ENCODE results near the gene ZNF564.
A peak's percentile ranks its signal among the peaks of the same experiment; 100 is the strongest.
"Not testable (repeated sequence)": the region's sequence is repeated elsewhere in the genome, so short reads cannot be mapped to it uniquely, and the experiment has no call there.

Gene ZNF564

DNA sequence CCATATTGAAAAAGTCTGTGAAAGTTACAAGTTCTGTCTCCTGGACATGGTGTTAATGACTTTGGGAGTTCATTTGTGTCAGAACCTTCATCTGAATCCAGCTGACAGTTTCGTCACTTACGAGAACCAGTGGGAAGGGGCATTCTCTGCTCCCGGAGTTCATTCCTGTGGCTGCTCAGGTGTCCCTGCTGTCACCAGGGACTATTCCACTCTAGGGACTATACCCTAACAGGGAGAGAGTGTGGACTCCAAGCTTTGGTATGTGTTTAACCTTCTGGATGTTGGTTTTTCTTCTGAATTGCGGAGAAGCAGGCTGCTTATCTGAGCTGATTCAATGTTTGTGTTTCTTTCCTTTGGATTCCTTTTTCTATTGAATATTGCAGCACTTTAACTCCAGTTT, 54.2 kb downstream of the ZNF564 start:
- no peak for DNase-seq (ENCODE audit: low read depth, low spot score)

DNA sequence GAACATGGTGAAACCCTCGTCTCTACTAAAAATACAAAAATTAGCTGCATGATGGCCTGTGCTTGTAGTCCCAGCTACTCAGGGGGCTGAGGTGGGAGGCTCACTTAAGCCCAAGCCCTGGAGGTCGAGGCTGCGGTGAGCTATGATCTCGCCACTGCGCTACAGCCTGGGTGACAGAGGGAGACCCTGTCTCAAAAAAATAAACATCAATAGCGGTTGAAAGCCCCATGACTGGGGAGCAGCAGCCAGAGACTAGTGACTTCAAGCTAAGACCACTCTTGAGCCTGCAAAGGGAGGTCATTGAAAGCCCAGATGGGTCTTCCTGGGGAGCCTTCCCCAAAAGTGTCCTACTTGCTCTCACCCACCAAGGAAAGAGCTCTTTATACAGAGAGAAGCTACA, 54.8 kb downstream of the ZNF564 start:
- no peak for DNase-seq (ENCODE audit: low read depth, low spot score)

DNA sequence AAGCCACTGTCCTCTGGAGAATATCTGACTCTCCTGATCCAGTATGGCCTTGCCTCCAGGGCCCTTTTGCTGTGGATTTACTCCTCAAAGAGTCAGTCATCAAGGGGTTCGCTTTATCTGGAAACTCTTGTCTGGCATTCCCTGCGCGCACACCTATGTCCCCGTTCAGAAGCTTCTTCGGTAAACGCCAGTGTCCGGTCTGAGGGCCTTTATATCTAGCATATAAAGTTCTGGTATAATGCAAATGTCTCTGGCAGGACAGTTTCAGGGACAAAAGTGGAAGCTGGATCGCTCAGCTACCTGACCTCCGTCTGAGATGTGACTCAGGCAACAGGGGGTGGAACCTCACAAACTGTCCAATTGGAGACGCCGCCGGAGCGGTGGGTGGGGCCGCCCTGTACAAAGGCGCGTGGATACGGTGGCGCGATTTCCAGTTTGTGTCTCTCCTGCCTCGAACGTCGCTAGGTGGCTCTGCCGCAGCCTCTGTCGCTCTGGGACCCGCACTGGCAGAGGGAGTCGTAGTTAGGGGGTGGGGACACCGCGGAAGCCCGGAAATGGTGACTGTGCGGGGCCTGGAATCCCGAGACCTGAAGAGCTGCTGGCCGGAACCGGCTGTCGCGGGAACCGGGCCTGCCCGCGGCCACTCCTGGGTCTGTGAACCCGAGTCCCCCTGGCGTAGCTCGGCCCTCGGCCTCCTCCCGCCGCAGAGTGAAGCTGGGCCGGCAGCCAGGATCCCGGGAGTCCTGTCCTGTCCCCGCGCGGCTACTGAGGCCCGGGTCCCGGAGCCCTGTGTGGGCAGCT, 56.1 kb downstream of the ZNF564 start:
- DNase-seq (ENCODE audit: low read depth, low spot score): peak; percentile 99

DNA sequence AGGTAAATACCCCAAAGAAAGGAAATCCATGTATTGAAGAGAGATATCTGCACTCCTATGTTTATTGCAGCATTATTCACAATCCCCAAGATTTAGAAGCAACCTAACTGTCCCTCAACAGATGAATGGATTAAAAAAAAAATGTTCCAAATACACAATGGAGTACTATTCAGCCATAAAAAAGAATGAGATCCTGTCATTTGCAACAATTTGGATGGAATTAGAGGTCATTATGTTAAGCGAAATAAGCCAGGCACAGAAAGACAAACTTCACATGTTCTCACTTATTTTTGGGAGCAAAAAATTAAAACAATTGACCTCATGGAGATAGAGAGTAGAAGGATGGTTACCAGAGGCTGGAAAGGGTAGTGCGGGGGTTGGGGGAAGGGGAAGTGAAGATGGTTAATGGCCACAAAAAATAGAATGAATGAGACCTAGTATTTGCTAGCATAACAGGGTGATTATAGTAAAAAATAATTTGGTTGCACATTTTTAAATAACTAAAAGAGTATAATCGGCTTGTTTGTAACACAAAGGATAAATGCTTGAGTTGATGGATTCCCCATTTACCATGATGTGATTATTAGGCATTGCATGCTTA, 56.9 kb downstream of the ZNF564 start:
- DNase-seq (ENCODE audit: low read depth, low spot score): no peak

DNA sequence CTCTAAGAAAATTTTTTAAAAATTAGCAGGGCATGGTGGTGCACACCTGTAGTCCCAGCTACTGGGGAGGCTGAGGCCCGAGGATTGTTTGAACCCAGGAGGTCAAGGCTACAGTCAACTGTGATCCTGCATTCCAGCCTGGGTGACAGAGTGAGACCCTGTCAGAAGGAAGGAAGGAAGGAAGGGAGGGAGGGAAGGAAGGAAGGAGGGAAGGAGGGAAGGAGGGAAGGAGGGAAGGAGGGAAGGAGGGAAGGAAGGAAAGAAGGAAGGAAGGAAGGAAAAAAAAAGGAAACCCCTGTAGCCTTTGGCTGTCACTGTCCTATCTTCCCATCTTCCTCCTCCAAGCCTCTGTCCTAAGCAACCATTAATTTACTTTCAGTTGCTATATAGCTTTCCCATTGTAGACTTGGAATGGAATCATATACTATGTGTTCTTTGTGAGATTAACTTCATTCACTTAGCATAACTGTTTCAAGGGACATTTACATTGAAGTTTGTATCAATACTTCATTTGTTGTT, 65.0 kb downstream of the ZNF564 start:
- DNase-seq (ENCODE audit: low read depth, low spot score): not testable (repeated sequence)

DNA sequence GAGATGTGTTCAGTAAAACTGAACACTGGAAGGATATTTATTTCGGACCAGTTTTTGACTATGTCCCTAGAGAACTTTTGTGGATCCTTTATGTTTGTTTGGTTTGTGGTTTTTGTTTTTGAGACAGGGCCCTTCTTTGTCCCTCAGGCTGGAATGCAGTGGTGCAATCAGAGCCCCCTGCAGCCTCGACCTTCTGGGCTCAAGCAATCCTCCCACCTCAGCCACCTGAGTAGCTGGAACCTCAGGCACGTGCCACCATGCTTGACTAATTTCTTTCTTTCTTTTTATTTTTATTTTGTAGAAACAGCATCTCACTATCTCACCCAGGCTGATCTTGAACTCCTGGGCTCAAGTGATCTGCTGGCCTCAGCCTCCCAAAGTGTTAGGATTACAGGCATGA, 65.7 kb downstream of the ZNF564 start:
- peak; percentile 33 for DNase-seq (ENCODE audit: low read depth, low spot score)

DNA sequence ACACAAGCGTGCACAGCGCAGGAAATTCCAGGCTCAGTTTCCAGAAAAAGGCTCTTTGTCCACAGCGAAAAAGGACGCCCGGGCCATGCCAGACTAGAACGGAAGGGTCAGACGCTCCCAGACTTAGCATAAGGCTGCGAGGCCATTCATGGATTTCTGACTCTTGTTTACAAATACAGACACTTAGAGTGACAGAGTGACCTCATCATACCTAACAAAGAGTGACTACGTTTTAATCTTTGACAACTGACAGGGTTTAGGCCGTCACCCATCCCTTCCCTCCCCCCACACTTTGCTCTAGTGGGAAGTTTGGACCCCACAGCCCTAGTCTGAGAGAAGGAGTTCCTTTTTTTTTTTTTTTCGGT, 66.2 kb downstream of the ZNF564 start:
- DNase-seq (ENCODE audit: low read depth, low spot score): no peak

DNA sequence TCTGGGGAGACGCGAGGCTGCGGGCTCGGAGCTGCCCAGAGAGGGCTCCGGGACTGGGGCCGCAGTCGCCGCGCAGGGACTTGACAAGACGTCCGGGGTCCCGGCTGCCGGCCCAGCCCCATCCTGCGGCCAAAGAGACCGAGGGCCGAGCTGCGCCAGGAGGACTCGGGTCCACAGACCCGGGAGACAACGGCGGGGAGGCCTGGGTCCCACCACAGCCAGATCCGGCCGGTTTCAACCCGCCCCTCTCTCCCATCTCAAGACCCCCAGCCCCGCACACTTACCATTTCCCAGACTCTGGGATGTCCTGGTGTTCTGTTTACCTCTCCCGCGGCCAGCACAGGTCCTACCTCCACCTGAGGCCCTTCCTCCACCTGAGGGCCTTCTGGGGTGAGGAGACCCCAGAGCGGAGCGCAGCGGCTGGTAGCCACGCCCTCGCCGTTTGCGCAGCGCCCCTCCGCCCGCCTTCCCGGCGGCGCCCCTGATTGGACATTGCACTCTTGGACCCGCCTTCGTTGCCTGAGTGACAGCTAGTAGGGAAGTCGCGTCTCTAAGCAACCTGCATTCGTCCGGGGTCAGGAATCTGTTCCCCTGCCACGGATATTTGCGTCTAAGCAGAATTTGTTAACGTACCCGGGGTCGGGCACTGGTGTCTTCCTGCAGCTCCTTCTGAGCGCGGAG, 66.8 kb downstream of the ZNF564 start, which contains the start of gene ZNF709:
ZNF709 (minus strand) TSS at position 446 of the 681 bp plus-strand sequence; CDS start at position 287, 159 bp downstream.
- peak; percentile 97 for DNase-seq (ENCODE audit: low read depth, low spot score)

DNA sequence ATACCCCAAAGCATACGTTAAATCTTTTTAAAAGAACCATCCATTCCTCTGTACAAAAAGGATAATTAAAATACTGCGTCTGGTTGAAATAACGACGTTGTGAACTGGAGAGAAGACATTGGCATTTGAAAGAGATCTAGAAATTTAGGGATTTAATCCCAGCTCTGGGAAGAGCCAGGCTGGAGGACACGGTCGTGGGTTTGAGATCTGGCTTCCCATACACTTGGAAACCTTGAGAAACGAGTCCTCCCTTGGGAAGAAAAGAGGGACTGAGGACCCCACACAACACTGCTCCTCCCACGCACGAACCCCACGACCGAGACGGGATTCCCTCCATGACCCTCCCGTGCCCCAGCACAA, 67.3 kb downstream of the ZNF564 start:
- no peak for DNase-seq (ENCODE audit: low read depth, low spot score)

DNA sequence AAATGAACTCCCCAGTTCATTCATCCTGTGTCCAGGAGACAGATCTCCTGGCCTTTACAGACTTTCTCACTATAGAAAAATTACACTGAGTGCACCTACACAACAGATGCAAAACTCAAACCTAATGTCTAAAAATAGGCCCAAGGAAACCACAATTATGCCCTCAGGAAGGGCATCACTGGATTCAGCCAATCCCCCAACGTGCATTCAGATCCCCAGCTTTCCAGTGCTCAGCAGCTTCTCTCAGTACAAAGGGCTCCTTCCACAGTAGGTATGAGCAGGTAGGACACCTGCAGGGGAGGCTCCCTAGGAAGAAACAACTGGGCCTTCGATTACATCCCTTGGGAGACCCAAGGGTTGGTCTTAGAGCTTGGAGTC, 68.8 kb downstream of the ZNF564 start:
- no peak for DNase-seq (ENCODE audit: low read depth, low spot score)

DNA sequence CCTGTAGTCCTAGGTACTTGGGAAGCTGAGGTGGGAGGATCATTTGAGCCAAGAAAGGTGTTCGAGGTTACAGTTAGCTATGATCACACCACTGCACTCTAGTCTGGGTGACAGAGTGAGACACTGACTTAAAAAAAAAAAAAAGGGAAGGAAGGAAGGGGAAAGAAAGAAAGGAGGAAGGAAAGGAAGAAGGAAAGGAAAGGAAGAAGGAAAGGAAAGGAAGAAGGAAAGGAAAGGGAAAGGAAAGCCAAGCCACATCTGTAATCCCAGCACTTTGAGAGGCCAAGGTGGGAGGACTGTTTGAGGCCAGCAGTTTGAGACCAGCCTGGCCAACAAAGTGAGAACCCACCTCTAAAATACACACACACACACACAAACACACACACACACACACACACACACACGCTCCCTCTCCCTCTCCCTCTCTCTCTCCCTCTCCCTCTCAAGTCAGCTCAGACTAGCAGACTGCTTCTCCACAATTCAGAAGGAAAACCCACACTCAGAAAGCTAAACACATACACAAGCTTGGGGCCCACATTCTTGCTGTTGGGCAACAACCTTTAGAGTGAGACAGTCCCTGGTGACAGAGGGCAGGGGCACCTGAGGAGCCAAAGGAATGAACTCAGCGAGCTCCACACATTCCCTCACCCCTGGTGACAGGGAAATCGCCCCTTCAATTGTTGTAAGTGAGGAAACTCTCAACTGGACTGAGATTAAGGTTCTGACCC, 69.3 kb downstream of the ZNF564 start:
- DNase-seq (ENCODE audit: low read depth, low spot score): no peak

DNA sequence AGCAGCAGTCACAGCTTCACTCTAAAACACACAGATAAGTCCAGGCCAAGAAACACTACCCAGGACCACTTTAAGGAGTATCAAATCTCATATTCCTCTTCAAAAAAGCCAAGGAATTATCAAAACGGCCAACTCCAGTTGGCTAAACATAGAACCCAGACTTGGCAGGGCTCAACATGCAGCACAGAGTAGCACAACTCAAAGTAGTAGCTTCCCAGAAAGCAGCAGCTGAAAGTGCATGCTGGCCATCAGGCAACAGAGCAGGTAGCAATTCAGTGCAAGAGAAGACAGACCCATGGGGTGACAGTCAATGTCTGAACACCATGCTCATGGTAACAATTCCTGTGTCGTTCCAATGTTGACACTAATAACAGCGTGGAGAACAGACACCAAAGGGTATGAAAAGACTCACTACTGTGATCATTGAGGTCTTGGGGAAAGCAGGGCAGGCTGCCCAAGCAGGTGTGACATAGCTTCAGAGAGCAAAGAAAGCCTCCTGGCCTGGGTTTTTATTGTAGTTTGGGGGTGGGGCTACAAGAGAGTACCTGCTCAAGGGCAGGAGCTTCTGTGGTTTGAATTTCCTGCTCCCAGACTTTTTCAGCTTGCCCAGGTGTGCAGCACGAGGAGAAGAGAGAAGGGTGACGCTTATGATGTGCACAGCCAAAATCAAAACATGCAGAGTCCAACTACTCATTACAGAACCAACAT, 72.9 kb downstream of the ZNF564 start:
- DNase-seq (ENCODE audit: low read depth, low spot score): peak; percentile 16

Data from ELF-1 (cell line).